Effector memory CD8-positive, alpha-beta T cell (primary cell): ENCODE results near the gene HARBI1.
A peak's percentile ranks its signal among the peaks of the same experiment; 100 is the strongest.

Source experiments
- ATAC-seq: fragments of 150-1000 bp; cut with Tn5 transposase; replicated peaks from 2 replicates; pipeline ENCODE4 v1.10.0; 2021; ENCODE audit warnings: mild to moderate bottlenecking, moderate library complexity
- DNase-seq, 3 experiments: peaks; one replicate each; pipeline ENCODE4 v3.0.0; 2021
- H3K27ac Mint-ChIP-seq, 2 donors: one replicate each; pipeline ENCODE4 v1.8.0; 2022; ENCODE audit warnings: mild to moderate bottlenecking in 2 of 2, mixed read lengths in 2 of 2, moderate library complexity in 2 of 2
- H3K27me3 Mint-ChIP-seq, 2 donors: one replicate each; pipeline ENCODE4 v1.8.0; 2022; ENCODE audit warnings: mixed read lengths in 2 of 2
- H3K36me3 Mint-ChIP-seq: one replicate; pipeline ENCODE4 v1.8.0; 2022; ENCODE audit warnings: mild to moderate bottlenecking, moderate library complexity, mixed read lengths; ENCODE audit not compliant: insufficient read depth
- H3K4me1 Mint-ChIP-seq, 2 donors: one replicate each; pipeline ENCODE4 v1.8.0; 2022; ENCODE audit warnings: low read depth in 2 of 2, mixed read lengths in 2 of 2
- H3K4me3 Mint-ChIP-seq, 2 donors: one replicate each; pipeline ENCODE4 v1.8.0; 2022; ENCODE audit warnings: mild to moderate bottlenecking in 2 of 2, mixed read lengths in 2 of 2, moderate library complexity in 2 of 2
- H3K9me3 Mint-ChIP-seq, 2 donors: one replicate each; pipeline ENCODE4 v1.8.0; 2022; ENCODE audit warnings: mixed read lengths in 2 of 2

Gene HARBI1

DNA sequence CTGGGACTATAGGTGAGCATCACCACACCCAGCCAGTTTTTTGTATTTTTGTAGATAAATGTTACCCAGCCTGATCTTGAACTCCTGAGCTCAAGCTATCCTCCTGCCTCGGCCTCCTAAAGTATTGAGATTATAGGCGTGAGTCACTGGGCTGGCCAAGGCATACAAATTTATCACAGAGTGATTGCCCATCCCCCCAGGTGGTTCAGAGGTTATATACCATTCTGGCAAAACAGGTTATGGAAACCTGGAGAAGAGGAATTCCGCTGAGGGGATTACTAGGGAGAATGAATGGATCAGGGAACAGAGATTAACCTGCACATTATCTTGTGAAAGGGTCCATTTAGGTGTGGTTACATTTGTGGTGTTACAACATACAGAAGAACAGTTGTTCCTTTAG is 8.4 kb upstream of the HARBI1 start:
- Mint-ChIP-seq H3K4me1 (peaks cover 19 to 34% of the 10 kb centered on the region in 2 donors), H3K27me3 (no peaks in the 10 kb centered on the region), H3K27ac (no peak overlapping the region), H3K36me3 (peaks cover 85% of the 10 kb centered on the region), H3K4me3 (no peak overlapping the region), H3K9me3 (no peaks in the 10 kb centered on the region)
- ATAC-seq (no peak), DNase-seq (no peak)

DNA sequence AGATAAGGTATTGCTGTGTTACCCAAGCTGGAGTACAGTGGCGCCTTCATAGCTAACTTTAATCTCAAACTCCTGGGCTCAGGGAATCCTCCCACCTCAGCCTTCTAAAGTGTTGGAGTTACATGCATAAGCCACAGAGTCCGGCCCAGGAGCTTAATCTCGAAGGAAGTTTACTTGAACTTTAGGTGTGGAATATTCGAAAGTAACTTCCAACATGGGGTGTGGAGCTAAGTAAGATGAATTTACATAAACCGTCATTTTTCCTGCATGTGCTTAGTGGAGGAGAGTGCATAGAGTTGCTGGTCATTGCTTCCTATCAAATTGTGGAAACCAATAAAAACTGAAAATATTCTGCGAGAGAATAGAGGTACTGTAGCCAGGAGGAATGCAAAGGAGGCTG is 1.8 kb upstream of the HARBI1 start:
- peak overlapping the region; percentile 90 to 97 for H3K4me3 Mint-ChIP-seq
- no peaks in the 10 kb centered on the region for H3K9me3 Mint-ChIP-seq
- DNase-seq (no peak), ATAC-seq (no peak)
- H3K27me3 Mint-ChIP-seq, result no peaks in the 10 kb centered on the region
- H3K27ac Mint-ChIP-seq, result peak overlapping the region; percentile 99 to 100
- peaks cover 53% of the 10 kb centered on the region for H3K36me3 Mint-ChIP-seq
- peaks cover 31 to 34% of the 10 kb centered on the region in 2 donors for H3K4me1 Mint-ChIP-seq

DNA sequence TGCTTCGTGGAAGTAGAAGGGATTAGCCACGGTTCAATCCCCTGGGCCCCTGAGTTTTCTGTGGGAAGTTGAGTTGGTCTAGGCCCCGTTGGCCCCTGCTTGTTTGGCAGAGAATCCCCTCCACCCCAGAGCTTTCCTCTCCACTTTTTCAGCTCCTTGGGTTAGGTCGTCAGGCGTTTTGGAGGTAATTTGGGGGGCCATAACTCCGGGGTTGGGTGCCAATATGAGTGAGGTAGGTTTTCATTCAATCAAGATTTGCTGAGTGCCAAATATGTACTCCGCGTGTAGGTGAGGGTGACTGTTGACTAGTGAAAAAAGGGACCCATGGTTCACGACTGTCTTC is 916 bp upstream of the HARBI1 start:
- H3K9me3 Mint-ChIP-seq, result no peaks in the 10 kb centered on the region
- peaks cover 44% of the 10 kb centered on the region for H3K36me3 Mint-ChIP-seq
- peak overlapping the region; percentile 99 to 100 for H3K27ac Mint-ChIP-seq
- peaks cover 31 to 34% of the 10 kb centered on the region in 2 donors for H3K4me1 Mint-ChIP-seq
- no peak for DNase-seq
- H3K4me3 Mint-ChIP-seq, result peak overlapping the region; percentile 90 to 97
- H3K27me3 Mint-ChIP-seq, result no peaks in the 10 kb centered on the region
- no peak for ATAC-seq

DNA sequence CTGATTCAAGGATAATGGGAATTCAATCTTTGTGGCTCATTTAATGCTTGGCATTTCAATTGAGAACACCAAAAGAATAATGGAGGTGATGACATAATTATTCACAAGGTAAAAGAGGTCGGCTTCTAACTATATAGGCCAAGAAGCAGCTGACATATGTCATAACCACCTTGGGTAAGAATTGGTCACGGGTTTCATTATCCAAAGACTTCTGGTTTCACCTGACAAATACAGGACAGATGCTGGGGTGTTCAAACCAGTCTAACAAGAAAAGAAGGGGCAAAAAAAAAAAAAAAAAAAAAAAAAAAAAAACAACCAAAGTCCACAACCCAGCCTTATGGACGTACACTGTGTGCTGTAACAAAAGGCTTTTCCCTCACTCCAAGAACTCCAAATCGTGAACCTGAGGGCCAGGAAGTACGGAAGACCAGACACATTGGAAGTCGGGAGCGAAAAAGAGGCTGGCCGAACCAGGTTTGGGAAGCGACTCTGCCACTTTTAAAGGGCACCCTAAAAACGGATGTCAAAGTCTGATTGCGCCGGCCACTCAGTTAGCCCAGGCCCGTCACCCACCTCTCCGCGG is 385 bp downstream of the HARBI1 start:
- Mint-ChIP-seq H3K4me1 (peaks cover 26 to 29% of the 10 kb centered on the region in 2 donors), H3K27ac (peak overlapping the region; percentile 99 to 100), H3K27me3 (no peaks in the 10 kb centered on the region), H3K36me3 (peaks cover 37% of the 10 kb centered on the region), H3K4me3 (peak overlapping the region; percentile 90 to 97), H3K9me3 (no peaks in the 10 kb centered on the region)
- DNase-seq (peak in 2 of 3 experiments; percentile 11 to 15), ATAC-seq (peak; percentile 44)

DNA sequence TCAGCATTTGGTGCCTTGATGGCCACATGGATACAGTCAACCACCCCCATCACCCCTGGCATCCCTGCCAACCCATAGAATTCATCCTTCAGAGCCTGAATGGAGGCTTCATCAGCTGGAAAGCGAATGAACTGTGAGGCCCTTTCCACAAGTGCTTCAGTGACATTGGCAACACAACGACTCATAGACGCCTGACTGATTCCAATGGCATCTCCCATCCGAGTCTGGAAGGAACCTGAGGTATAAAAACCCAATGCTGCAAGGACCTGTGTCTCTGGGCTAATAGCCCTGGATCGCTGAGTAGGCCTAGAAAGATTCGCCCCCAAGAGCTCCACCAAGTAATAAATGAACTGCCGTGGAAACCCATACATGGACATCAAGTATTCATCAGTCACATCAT is 1.3 kb downstream of the HARBI1 start:
- ATAC-seq (no peak), DNase-seq (no peak)
- peaks cover 28% of the 10 kb centered on the region for H3K36me3 Mint-ChIP-seq
- peak overlapping the region in 1 of 2 donors; percentile 90 for H3K4me3 Mint-ChIP-seq
- H3K4me1 Mint-ChIP-seq, result peaks cover 20 to 24% of the 10 kb centered on the region in 2 donors
- no peaks in the 10 kb centered on the region for H3K27me3 Mint-ChIP-seq
- no peaks in the 10 kb centered on the region for H3K9me3 Mint-ChIP-seq
- peak overlapping the region in 1 of 2 donors; percentile 56 for H3K27ac Mint-ChIP-seq

DNA sequence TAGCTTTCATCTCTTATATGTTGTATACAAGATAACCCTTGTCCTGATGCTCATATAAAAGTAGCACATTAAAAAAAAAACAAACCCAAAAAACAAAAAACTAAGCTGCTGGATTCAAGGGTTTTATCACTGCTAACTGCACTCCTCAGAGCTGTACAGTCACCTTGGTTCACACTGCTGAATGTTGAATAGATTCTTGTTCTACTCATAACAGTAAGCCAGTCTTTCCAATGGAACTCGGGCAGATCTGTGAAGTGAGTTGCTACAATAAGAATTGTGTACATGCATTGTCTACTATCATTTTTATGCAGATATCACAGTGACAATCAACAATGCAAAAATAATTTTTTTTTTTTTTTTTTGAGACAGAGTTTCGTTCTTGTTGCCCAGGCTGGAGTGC is 4.7 kb downstream of the HARBI1 start:
- Mint-ChIP-seq H3K27ac (no peak overlapping the region), H3K9me3 (no peaks in the 10 kb centered on the region), H3K4me1 (peaks cover 9 to 12% of the 10 kb centered on the region in 2 donors), H3K4me3 (no peak overlapping the region), H3K27me3 (no peaks in the 10 kb centered on the region), H3K36me3 (peaks cover 14% of the 10 kb centered on the region)
- no peak for ATAC-seq
- no peak for DNase-seq

DNA sequence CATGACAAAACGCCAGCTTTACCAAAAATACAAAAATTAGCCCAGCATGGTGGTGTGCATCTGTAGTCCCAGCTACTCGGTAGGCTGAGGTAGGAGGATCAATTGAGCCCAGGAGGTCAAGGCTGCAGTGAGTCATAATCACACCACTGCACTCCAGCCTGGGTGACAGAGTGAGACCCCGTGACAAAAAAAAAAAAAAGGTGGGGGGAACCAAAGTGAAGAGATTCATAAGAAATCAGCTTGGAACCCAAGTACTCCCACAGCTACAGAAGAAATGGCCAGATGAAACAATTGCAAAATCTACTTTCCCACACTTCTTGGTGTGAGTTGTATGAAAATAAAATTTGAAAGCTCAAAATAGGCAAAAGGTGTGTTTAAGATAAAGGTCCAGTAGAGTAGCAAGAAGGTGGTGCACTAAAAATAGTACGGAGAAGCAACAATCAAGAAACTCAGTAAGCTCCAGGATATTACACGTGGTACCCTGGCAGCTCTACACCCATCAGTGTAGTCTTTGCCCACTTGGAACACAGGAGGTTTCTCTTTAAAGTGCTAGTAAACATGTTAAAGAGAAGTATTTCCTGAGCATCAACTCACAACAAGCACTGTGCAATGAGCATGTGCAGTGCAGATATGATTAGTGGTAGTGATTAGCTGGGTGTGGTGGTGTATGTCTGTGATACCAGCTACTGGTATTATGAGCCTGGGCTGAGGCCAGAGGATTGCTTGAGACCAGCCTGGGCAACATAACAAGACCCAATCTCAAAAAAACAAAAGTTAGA is 5.3 kb downstream of the HARBI1 start:
- no peak overlapping the region for H3K4me3 Mint-ChIP-seq
- no peaks in the 10 kb centered on the region for H3K9me3 Mint-ChIP-seq
- peaks cover 8 to 9% of the 10 kb centered on the region in 2 donors for H3K4me1 Mint-ChIP-seq
- H3K36me3 Mint-ChIP-seq, result peaks cover 8% of the 10 kb centered on the region
- no peak overlapping the region for H3K27ac Mint-ChIP-seq
- DNase-seq, result no peak
- no peaks in the 10 kb centered on the region for H3K27me3 Mint-ChIP-seq
- ATAC-seq, result no peak

DNA sequence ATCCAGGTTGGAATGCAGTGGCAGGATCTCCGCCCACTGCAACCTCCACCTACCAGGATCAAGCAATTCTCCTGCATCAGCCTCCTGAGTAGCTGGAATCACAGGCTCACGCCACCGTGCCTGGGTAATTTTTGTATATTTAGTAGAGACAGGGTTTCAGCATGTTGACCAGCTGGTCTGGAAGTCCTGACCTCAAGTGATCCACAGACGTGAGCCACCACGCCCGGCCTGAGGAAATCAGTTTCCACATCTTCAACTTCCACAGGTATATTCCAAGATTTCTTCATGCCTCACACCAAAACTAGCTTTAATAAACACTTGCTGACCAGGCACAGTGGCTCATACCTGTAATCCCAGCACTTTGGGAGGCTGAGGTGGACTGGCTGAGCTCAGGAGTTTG is 7.6 kb downstream of the HARBI1 start:
- Mint-ChIP-seq H3K27ac (no peak overlapping the region), H3K36me3 (peaks cover 2% of the 10 kb centered on the region), H3K9me3 (no peaks in the 10 kb centered on the region), H3K4me1 (peaks cover 2 to 4% of the 10 kb centered on the region in 2 donors), H3K4me3 (no peak overlapping the region), H3K27me3 (no peaks in the 10 kb centered on the region)
- DNase-seq (no peak), ATAC-seq (no peak)

DNA sequence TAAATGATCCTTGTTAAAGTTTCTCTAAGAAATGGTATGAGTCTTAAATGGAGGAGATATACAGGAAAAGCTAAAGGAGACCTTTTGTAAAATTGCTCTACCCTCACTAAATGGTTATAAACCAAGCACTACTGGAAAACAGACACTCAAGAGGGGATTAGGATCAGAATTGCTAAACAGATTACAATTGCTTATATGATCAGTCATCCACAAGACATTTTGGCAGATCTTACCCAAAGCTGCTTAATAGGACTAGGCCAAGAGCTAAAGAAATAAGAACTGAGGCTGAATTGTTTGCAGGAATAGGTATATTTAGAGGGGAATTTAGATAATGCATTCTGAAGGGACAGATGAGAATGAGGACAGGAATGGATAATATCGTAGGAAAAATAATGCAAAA is 9.5 kb downstream of the HARBI1 start:
- Mint-ChIP-seq H3K4me3 (no peak overlapping the region), H3K27ac (no peak overlapping the region), H3K9me3 (no peaks in the 10 kb centered on the region), H3K4me1 (peaks cover 2 to 4% of the 10 kb centered on the region in 2 donors), H3K27me3 (no peaks in the 10 kb centered on the region), H3K36me3 (peaks cover 2% of the 10 kb centered on the region)
- DNase-seq (no peak), ATAC-seq (no peak)

DNA sequence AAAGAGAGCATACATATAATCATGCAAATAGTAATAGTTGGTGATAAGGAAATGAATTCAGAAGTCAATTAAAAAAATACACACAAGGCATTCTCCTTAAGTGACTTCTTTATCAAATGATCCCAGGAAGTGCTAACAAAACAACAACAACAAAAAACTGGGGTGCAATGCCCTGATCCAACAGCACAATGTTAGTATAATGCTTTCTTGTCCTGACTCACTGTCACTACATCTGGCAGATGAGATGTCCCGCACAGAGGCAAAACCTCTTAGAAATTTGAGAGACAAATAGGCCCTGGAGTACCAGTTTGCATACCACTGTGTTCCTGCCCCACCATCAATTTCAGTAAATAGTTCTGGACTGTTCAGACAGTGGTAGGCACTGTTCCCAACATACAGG is 12.2 kb downstream of the HARBI1 start:
- DNase-seq, result no peak
- Mint-ChIP-seq H3K4me3 (no peak overlapping the region), H3K4me1 (peaks cover 2 to 4% of the 10 kb centered on the region in 2 donors), H3K27ac (no peak overlapping the region), H3K36me3 (peaks cover 2% of the 10 kb centered on the region), H3K27me3 (no peaks in the 10 kb centered on the region), H3K9me3 (no peaks in the 10 kb centered on the region)
- ATAC-seq, result no peak

DNA sequence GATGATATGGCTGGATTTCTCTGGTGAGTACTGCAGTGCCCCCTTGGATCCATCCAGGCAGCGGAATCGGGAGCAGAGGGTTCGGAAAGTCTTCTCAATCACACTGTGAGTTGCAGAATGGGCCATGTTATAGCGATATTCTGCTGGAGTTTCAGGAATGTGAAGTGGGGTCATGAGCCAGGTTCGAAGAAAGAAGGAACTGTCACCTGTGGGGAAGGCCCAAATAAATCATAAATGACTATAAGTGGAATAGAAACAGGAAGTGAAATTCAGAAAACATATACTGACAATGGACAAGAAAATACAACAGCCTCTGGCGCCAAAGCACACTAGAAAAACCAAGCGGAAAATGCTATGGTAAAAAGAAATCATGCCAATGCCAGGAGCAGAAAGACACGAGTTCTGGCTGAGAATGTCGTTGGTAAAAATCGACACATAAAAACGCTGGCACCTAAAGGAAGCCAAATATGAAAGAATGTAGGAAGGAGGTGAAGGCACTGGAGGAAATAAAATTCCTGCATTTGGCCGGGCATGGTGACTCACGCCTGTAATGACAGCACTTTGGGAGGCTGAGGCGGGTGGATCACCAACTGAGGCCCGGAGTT is 13.2 kb downstream of the HARBI1 start:
- Mint-ChIP-seq H3K4me3 (no peak overlapping the region), H3K27ac (no peak overlapping the region), H3K27me3 (no peaks in the 10 kb centered on the region), H3K4me1 (peaks cover 2 to 4% of the 10 kb centered on the region in 2 donors), H3K36me3 (no peaks in the 10 kb centered on the region), H3K9me3 (no peaks in the 10 kb centered on the region)
- ATAC-seq, result no peak
- DNase-seq, result no peak

DNA sequence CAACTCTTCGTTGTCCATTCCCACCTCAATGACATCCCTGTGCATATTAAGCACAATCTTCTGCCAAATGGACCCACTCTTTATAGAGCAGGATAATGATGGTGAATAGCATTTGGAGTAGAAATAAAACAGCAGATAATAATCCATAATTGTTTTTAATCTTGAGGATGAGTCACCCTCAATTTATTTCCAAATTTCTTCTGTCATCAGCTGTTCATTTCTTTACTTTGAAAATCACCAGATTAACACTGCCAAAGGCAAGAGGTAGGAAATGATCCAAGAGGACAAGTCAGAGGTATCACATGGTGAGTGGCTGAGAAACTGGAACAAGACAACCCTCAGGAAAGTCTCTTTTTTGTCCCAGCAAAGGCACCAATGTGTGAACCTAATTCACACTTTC is 15.9 kb downstream of the HARBI1 start:
- Mint-ChIP-seq H3K27me3 (no peaks in the 10 kb centered on the region), H3K36me3 (no peaks in the 10 kb centered on the region), H3K9me3 (no peaks in the 10 kb centered on the region), H3K4me3 (no peak overlapping the region), H3K27ac (no peak overlapping the region), H3K4me1 (no peaks in the 10 kb centered on the region)
- ATAC-seq (no peak), DNase-seq (no peak)

DNA sequence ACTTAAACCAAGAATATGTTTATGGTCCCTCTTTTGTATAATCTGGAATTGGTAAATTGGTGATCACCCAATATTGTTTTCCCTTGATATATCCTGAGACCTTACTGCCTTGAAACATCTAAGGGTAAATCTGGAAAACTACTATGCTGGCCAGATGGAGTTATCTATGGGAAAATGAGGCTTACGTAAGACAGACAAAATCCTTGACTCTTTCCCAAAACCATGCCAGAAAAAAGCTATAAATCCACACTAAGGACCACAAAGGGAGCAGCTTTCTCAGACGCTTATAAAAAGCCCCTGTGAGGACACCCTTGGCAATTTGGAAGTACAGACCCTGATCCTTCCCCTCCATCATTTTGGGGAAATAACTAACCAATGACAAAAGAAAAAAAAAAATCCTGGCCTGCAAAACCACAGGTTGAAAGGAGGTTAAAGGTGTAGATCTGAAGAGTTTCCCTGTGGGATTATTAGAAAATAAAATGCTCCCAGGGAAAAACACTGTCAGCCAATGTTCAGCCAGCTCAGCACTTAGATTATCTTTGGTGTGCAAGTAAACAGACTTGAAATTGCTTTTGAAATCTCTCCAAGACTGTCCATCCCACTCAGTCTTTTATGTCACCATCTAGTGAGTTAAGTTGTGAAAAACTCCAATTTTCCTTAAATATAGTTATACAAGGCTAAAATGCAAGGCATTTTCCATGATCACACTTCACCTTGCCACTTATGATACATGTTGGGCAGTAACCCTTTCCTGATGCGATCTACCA is 16.6 kb downstream of the HARBI1 start:
- H3K27me3 Mint-ChIP-seq, result no peaks in the 10 kb centered on the region
- H3K4me3 Mint-ChIP-seq, result no peak overlapping the region
- no peaks in the 10 kb centered on the region for H3K36me3 Mint-ChIP-seq
- no peaks in the 10 kb centered on the region for H3K4me1 Mint-ChIP-seq
- no peak for ATAC-seq
- DNase-seq, result no peak
- H3K9me3 Mint-ChIP-seq, result no peaks in the 10 kb centered on the region
- H3K27ac Mint-ChIP-seq, result no peak overlapping the region
